ENCODE data around the gene OS9. TPM values are rescaled to one million over a fixed set of nuclear protein-coding genes. Genes with fewer than 3 reads are reported as not detected.
A peak's percentile ranks its signal among the peaks of the same experiment; 100 is the strongest.
"Not testable (repeated sequence)": the region's sequence is repeated elsewhere in the genome, so short reads cannot be mapped to it uniquely, and the experiment has no call there.

OS9 gene
- 152 and 183 TPM in 2 replicates for total RNA-seq (2014; rRNA removed; shearing (Covaris generic))

- peak; percentile 99 for DNase-seq (ENCODE audit: low read depth)
Measured at GRCh38 chr12:57693659-57694458, at the start of gene OS9. TSS of gene OS9 (plus strand) at chr12:57694132. CDS start at chr12:57694162, 30 bp downstream.

- DNase-seq (ENCODE audit: low read depth) = peak; percentile 44
Measured at GRCh38 chr12:57645990-57646658, 47.8 kb upstream of the OS9 start.

- DNase-seq (ENCODE audit: low read depth) = not testable (repeated sequence)
Measured at GRCh38 chr12:57646659-57647049, 47.3 kb upstream of the OS9 start.

- DNase-seq (ENCODE audit: low read depth) = no peak
Measured at GRCh38 chr12:57654042-57654441, 39.9 kb upstream of the OS9 start.

GRCh38 chr12:57655541-57656240 is 38.2 kb upstream of the OS9 start:
- DNase-seq (ENCODE audit: low read depth) = no peak

GRCh38 chr12:57656408-57656807 is 37.5 kb upstream of the OS9 start:
- DNase-seq (ENCODE audit: low read depth) = not testable (repeated sequence)

GRCh38 chr12:57657744-57658143 is 36.2 kb upstream of the OS9 start:
- peak; percentile 2 for DNase-seq (ENCODE audit: low read depth)

GRCh38 chr12:57658890-57659289 is 35.0 kb upstream of the OS9 start:
- DNase-seq (ENCODE audit: low read depth) = no peak

- DNase-seq (ENCODE audit: low read depth) = no peak
Measured at GRCh38 chr12:57661376-57661775, 32.6 kb upstream of the OS9 start.

GRCh38 chr12:57665066-57665820 is 28.7 kb upstream of the OS9 start:
- not testable (repeated sequence) for DNase-seq (ENCODE audit: low read depth)

GRCh38 chr12:57666897-57667296 is 27.0 kb upstream of the OS9 start:
- DNase-seq (ENCODE audit: low read depth) = no peak

- DNase-seq (ENCODE audit: low read depth) = not testable (repeated sequence)
Measured at GRCh38 chr12:57669691-57670090, 24.2 kb upstream of the OS9 start.

GRCh38 chr12:57671811-57672210 is 22.1 kb upstream of the OS9 start:
- not testable (repeated sequence) for DNase-seq (ENCODE audit: low read depth)

GRCh38 chr12:57672801-57673200 is 21.1 kb upstream of the OS9 start:
- DNase-seq (ENCODE audit: low read depth) = no peak

GRCh38 chr12:57674691-57675090 is 19.2 kb upstream of the OS9 start:
- DNase-seq (ENCODE audit: low read depth) = no peak

- not testable (repeated sequence) for DNase-seq (ENCODE audit: low read depth)
Measured at GRCh38 chr12:57677947-57678346, 16.0 kb upstream of the OS9 start.

GRCh38 chr12:57679697-57680096 is 14.2 kb upstream of the OS9 start:
- DNase-seq (ENCODE audit: low read depth) = no peak

GRCh38 chr12:57687862-57688261 is 6.1 kb upstream of the OS9 start:
- no peak for DNase-seq (ENCODE audit: low read depth)

GRCh38 chr12:57688931-57689330 is 5.0 kb upstream of the OS9 start:
- DNase-seq (ENCODE audit: low read depth) = no peak

- DNase-seq (ENCODE audit: low read depth) = no peak
Measured at GRCh38 chr12:57692500-57692899, 1.4 kb upstream of the OS9 start.

- no peak for DNase-seq (ENCODE audit: low read depth)
Measured at GRCh38 chr12:57693317-57693658, 644 bp upstream of the OS9 start.

- DNase-seq (ENCODE audit: low read depth) = peak; percentile 3
Measured at GRCh38 chr12:57694459-57695019, 607 bp downstream of the OS9 start.

Measured in RPMI7951 (cell line).